Head of caudate nucleus (tissue), 42 donors: Measurements from ENCODE around the gene LTB4R2.

Source experiments
- DNase-seq, 42 donors: peaks; one replicate each; pipeline versions ENCODE4 v3.0.0 to v3.0.0-alpha.2; 2020 to 2021; ENCODE audit warnings: mixed read lengths in 7 of 42
- intact Hi-C: fragments of 100-400 bp; cut with DNase I; formaldehyde crosslinking; loops from one replicate; pipeline ENCODE4 v1.15.0; 2022

LTB4R2 gene

GRCh38 chr14:24331731-24332267, 21.9 kb downstream of the LTB4R2 start:
- intact Hi-C loops: loop anchor here (5.0 kb wide), 1 partner anchor 106 kb away; no protein-coding TSS in a partner anchor
- no peak for DNase-seq

GRCh38 chr14:24332268-24332993, 22.5 kb downstream of the LTB4R2 start:
- intact Hi-C loops: loop anchor here (5.0 kb wide), 1 partner anchor 105 kb away; no protein-coding TSS in a partner anchor
- DNase-seq: peak; percentile 48 to 87 (median 72)

- DNase-seq: no peak
- intact Hi-C loops: loop anchor here (5.0 kb wide), 1 partner anchor 103 kb away; no protein-coding TSS in a partner anchor
These were observed 24.7 kb downstream of the LTB4R2 start, which contains the start of gene ADCY4 for GRCh38 chr14:24334431-24335291. Gene ADCY4 (minus strand): TSS chr14:24335071. CDS start chr14:24334652, 419 bp downstream.

GRCh38 chr14:24335461-24336171, 25.7 kb downstream of the LTB4R2 start:
- intact Hi-C loops: no loop called here
- no peak for DNase-seq

- intact Hi-C loops: no loop called here
- DNase-seq: no peak
These were observed 27.3 kb downstream of the LTB4R2 start for GRCh38 chr14:24337144-24337823.

- intact Hi-C loops: no loop called here
- DNase-seq: no peak
These were observed 27.9 kb downstream of the LTB4R2 start for GRCh38 chr14:24337824-24338175.

GRCh38 chr14:24338843-24339242, 28.9 kb downstream of the LTB4R2 start:
- DNase-seq: no peak
- intact Hi-C loops: no loop called here

GRCh38 chr14:24339284-24340151, 29.6 kb downstream of the LTB4R2 start, which contains the start of gene RIPK3:
Gene RIPK3 (minus strand): TSS chr14:24339991. CDS start chr14:24339826, 165 bp downstream.
- peak in 1 of 42 donors; percentile 41 for DNase-seq
- intact Hi-C loops: no loop called here

GRCh38 chr14:24340606-24341005, 30.7 kb downstream of the LTB4R2 start:
- no peak for DNase-seq
- intact Hi-C loops: no loop called here

GRCh38 chr14:24342889-24343288, 32.9 kb downstream of the LTB4R2 start:
- no peak for DNase-seq
- intact Hi-C loops: no loop called here

GRCh38 chr14:24343795-24344660, 34.1 kb downstream of the LTB4R2 start:
- DNase-seq: no peak
- intact Hi-C loops: no loop called here

- no peak for DNase-seq
- intact Hi-C loops: no loop called here
These were observed 37.2 kb downstream of the LTB4R2 start for GRCh38 chr14:24347134-24347533.

- no peak for DNase-seq
- intact Hi-C loops: no loop called here
These were observed 38.2 kb downstream of the LTB4R2 start for GRCh38 chr14:24348186-24348585.

- DNase-seq: no peak
- intact Hi-C loops: no loop called here
These were observed 39.8 kb downstream of the LTB4R2 start for GRCh38 chr14:24349742-24350141.

- intact Hi-C loops: no loop called here
- DNase-seq: no peak
These were observed 41.6 kb downstream of the LTB4R2 start for GRCh38 chr14:24351517-24351916.

GRCh38 chr14:24353559-24354481, 43.9 kb downstream of the LTB4R2 start:
- no peak for DNase-seq
- intact Hi-C loops: no loop called here
